HepG2 (cell line): ENCODE results near the gene RAB3D. TPM values are rescaled to one million over a fixed set of nuclear protein-coding genes. Genes with fewer than 3 reads are reported as not detected.

Experiments
- ELF3 ChIP-seq: IDR thresholded peaks from 2 replicates; pipeline ENCODE4 v1.6.1; 2016; ENCODE audit warnings: missing genetic modification reagents, missing compliant biosample characterization
- KAT7 ChIP-seq: IDR thresholded peaks from 2 replicates; pipeline ENCODE4 v1.6.1; 2018; ENCODE audit warnings: borderline replicate concordance, missing compliant biosample characterization
- LRRFIP1 ChIP-seq: sonication (generic); formaldehyde crosslinking; conservative IDR thresholded peaks from 2 replicates; pipeline ENCODE4 v1.4.0; 2020; ENCODE audit warnings: missing genetic modification reagents
- MTA3 ChIP-seq: sonication (generic); formaldehyde crosslinking; IDR thresholded peaks from 2 replicates; pipeline ENCODE4 v1.4.0; 2020; ENCODE audit warnings: missing genetic modification reagents
- NFE2L2 ChIP-seq: fragments of 150-350 bp; IDR thresholded peaks from 2 replicates; pipeline ENCODE4 v1.6.1; 2014; ENCODE audit warnings: low read length
- NR1H2 ChIP-seq: sonication (generic); formaldehyde crosslinking; IDR thresholded peaks from 2 replicates; pipeline ENCODE4 v1.8.1; 2022; ENCODE audit warnings: low read depth, missing genetic modification reagents, borderline replicate concordance
- REST ChIP-seq, 2 experiments: IDR thresholded peaks; 2 replicates each; pipeline ENCODE4 v1.6.1; 2011 to 2012; ENCODE audit warnings: low read length in 2 of 2, borderline replicate concordance in 1 of 2, low read depth in 1 of 2, mild to moderate bottlenecking in 1 of 2, moderate library complexity in 1 of 2
- RORA ChIP-seq: sonication (generic); formaldehyde crosslinking; IDR thresholded peaks from 2 replicates; pipeline ENCODE4 v1.5.0; 2020; ENCODE audit warnings: mild to moderate bottlenecking, missing genetic modification reagents, moderate library complexity
- SIX4 ChIP-seq: sonication (generic); formaldehyde crosslinking; IDR thresholded peaks from 2 replicates; pipeline ENCODE4 v1.4.0; 2020; ENCODE audit warnings: missing genetic modification reagents
- SOX13 ChIP-seq, 3 experiments: fragments of 450-650 bp in 1 of 3; sonication (generic) in 1 of 3; formaldehyde crosslinking in 1 of 3; IDR thresholded peaks in 2 of 3; conservative IDR thresholded peaks in 1 of 3; 2 replicates each; pipeline versions ENCODE4 v1.5.0 to v1.6.1; 2016 to 2020; ENCODE audit warnings: antibody characterized with exemption in 1 of 3, mild to moderate bottlenecking in 1 of 3, missing compliant biosample characterization in 1 of 3, missing genetic modification reagents in 1 of 3, moderate library complexity in 1 of 3
- SRSF1 ChIP-seq: fragments of 200-400 bp; formaldehyde crosslinking; optimal IDR thresholded peaks from 2 replicates; pipeline ENCODE3; 2017; ENCODE audit warnings: mild to moderate bottlenecking, low read depth, low read length, moderate library complexity
- TBX3 ChIP-seq: fragments of 450-650 bp; IDR thresholded peaks from 2 replicates; pipeline ENCODE4 v1.6.1; 2017; ENCODE audit warnings: antibody characterized with exemption, mild to moderate bottlenecking, inconsistent platforms, borderline replicate concordance
- ZNF230 ChIP-seq: sonication (generic); formaldehyde crosslinking; IDR thresholded peaks from 2 replicates; pipeline ENCODE4 v1.4.0; 2020; ENCODE audit warnings: mild to moderate bottlenecking, missing genetic modification reagents
- ZNF496 ChIP-seq: sonication (generic); formaldehyde crosslinking; IDR thresholded peaks from 2 replicates; pipeline ENCODE4 v1.8.1; 2023; ENCODE audit warnings: mild to moderate bottlenecking, moderate library complexity, missing genetic modification reagents; ENCODE audit not compliant: insufficient replicate concordance
- ZNF557 ChIP-seq: sonication (generic); formaldehyde crosslinking; IDR thresholded peaks from 2 replicates; pipeline ENCODE4 v1.4.0; 2020; ENCODE audit warnings: missing genetic modification reagents
- ZSCAN22 ChIP-seq: sonication (generic); formaldehyde crosslinking; IDR thresholded peaks from 2 replicates; pipeline ENCODE4 v1.4.0; 2020; ENCODE audit warnings: mild to moderate bottlenecking, missing genetic modification reagents
- ZSCAN29 ChIP-seq: sonication (generic); formaldehyde crosslinking; conservative IDR thresholded peaks from 2 replicates; pipeline ENCODE4 v1.4.0; 2020; ENCODE audit warnings: mild to moderate bottlenecking, missing genetic modification reagents
- polyA plus RNA-seq, 8 experiments: library from polyadenylated mRNA; depleted of rRNA in 3 of 8; stranded (reverse) in 7 of 8; unstranded in 1 of 8; fragments of >200 nt; fragmentation: Illumina TruSeq in 4 of 8; extraction: Trizol in 4 of 8; gene quantifications; 2 replicates each; pipeline versions ENCODE4 v1.2.1 to v1.2.3, GENCODE V29; 2011 to 2016; ENCODE audit warnings: low read depth in 4 of 8, missing spikeins in 1 of 8, mixed read lengths in 1 of 8; ENCODE audit not compliant: insufficient read depth in 1 of 8
- total RNA-seq, 5 experiments: library from RNA; depleted of rRNA; stranded (reverse); fragments of >200 nt; fragmentation: Illumina TruSeq; extraction: Trizol; gene quantifications; 2 replicates each; pipeline ENCODE4 v1.2.3, GENCODE V29; 2016; ENCODE audit warnings: low read depth in 1 of 5

RAB3D gene
- total and polyA plus RNA-seq, 2 of the 13 experiments (the other 11 are each of a cell fraction or from before 2014, with no cell fraction given): 2.0 to 16.1 TPM

- TF ChIP-seq SRSF1: no peak
- no peak for TF ChIP-seq ZSCAN22
- TF ChIP-seq LRRFIP1 (CRISPR knock-in tag): no peak
- TF ChIP-seq ZSCAN29 (CRISPR knock-in tag): no peak
- no peak for TF ChIP-seq ZNF496 (CRISPR knock-in tag)
- no peak for TF ChIP-seq NR1H2 (CRISPR knock-in tag)
- no peak for TF ChIP-seq KAT7 (CRISPR knock-in tag)
- TF ChIP-seq ZNF230 (CRISPR knock-in tag): no peak
- no peak for TF ChIP-seq REST (IDR thresholded peaks at IDR 0.05; ENCODE audit: borderline replicate concordance in 1 of 2, low read depth in 1 of 2, low read length in 2 of 2)
- no peak for TF ChIP-seq SIX4 (CRISPR knock-in tag)
- no peak for TF ChIP-seq TBX3
- no peak for TF ChIP-seq SOX13 (IDR thresholded peaks at IDR 0.05)
- TF ChIP-seq SOX13 (CRISPR knock-in tag; conservative IDR thresholded peaks at IDR 0.05 in 1 of 2, IDR thresholded peaks at IDR 0.05 in 1 of 2): no peak; a peak in 1 of 4 replicates
- TF ChIP-seq NFE2L2: no peak
- no peak for TF ChIP-seq ZNF557 (CRISPR knock-in tag)
- TF ChIP-seq ELF3 (CRISPR knock-in tag): no peak
- TF ChIP-seq RORA (CRISPR knock-in tag): no peak
- TF ChIP-seq MTA3 (CRISPR knock-in tag): no peak
These were observed at the start of gene RAB3D (continued) for GRCh38 chr19:11339254-11340098.
